NOMO-1 (cell line): ENCODE results near the gene C9orf153.
"Not testable (repeated sequence)": the region's sequence is repeated elsewhere in the genome, so short reads cannot be mapped to it uniquely, and the experiment has no call there.

Experiments used
- DNase-seq, 2 experiments: peaks; one replicate each; lab custom pipeline; 2025; ENCODE audit not compliant: unreplicated experiment in 2 of 2; lab: John Stamatoyannopoulos, UW

The C9orf153 gene

DNA sequence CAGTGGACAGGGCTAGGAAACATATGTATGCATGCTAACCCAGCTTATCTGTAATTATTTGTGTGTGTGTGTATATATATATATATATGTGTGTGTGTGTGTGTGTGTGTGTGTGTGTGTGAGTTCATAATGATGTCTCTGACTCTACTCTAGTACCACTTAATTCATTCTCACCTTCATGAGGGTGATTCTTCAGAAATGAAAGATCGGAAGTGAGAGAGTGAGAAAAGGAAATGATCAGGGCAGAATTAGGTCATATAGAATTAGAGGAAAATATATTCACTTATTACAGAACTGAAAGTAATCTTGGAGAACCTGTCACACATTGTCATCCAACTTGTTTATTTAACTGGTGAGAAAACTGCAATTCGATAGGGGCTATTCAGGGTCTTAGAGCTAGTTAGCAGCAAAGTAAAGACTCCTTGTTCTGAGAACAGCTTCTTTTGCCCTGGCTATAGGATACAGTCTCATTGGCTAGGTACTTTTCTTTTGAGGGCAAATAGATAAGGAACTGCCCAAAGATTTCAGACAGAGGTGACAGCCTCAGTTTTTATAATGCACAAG is 58.8 kb downstream of the C9orf153 start:
- DNase-seq: no peak

DNA sequence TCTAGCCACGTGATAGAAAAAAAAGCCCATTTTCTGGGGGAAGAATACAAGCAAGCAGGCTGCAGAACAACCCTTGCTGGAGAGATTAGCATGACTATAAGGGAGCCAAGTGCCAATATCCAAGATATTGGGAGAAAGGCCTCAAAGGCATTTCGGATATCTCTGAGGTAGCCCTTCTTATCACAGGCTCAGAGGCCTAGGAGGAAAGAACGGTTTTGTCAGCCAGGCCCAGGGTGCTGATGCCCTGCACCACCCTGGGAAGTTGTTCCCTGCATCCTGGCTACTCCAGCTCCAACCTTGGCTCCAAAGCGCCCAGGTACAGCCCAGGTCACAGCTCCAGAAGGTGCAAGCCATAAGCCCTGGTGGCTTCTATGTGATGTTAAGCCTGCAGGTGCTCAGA is 66.4 kb downstream of the C9orf153 start:
- no peak for DNase-seq

DNA sequence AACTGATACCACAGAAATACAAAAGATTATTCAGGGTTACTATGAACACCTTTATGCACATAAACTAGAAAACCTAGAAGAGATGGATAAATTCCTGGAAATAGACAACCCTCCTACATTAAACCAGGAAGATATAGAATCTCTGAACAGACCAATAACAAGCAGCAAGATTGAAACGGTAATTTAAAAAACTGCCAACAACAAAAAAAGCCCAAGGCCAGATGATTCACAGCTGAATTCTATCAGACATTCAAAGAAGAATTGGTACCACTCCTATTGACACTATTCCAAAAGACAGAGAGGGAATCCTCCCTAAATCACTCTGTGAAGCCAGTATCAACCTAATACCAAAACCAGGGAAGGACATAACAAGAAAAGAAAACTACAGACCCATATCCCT is 68.8 kb downstream of the C9orf153 start:
- not testable (repeated sequence) for DNase-seq

DNA sequence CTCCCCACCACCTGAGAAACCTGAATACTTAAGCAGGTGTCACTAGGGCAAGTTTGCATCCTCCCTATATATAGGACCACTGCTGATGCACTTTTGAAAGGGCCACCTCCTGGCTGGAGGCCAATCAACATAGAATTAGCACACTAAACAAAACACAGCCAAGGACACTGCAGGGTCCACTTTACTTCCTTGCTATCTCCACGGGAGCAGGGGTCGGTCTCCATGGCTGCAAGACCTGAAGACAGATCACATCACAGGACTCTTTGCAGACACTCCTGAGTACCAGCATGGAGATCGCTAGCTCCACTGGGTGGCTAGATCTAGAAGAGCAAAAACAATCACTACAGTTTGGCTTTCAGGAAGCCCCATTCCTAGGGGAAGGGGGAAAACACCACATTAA is 72.3 kb downstream of the C9orf153 start:
- no peak for DNase-seq

DNA sequence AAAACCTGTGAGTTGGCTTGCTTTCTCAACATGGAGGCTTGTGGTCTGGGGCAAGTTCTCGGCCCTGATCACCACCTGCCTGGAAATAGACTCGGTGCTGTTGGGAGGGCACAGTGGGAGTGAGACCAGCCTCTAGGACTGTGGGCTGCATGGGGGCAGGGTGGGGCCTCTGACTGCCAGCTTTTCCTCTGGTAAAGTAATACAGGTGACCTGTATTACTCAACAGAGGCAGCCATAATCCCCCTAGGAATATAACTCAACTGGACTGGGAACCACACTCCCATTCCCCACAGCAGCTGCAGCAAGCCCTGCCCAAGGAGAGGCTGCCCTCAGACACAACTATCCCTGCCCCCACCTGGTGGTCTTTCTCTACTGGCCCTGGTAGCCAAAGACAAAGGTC is 72.8 kb downstream of the C9orf153 start:
- no peak for DNase-seq

DNA sequence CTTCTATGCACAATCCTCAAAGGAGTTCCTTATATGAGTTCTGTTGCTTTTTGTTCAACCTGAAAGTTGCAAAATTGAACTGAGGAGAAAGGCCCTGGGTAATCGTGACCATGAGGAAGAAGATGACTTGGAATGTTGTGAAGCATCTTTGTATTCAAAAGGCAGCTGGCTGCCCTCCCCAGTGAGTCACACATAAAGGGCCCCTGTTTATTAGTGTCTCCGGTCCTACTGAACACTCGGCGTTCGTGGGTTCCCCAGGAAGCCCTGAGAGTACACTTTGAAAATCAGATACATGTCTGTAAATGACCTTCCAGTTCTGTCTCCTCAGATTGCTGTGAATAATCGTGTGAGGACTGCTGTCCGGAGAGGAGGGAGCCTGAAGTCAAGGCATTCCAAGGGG is 73.6 kb downstream of the C9orf153 start:
- DNase-seq: no peak

DNA sequence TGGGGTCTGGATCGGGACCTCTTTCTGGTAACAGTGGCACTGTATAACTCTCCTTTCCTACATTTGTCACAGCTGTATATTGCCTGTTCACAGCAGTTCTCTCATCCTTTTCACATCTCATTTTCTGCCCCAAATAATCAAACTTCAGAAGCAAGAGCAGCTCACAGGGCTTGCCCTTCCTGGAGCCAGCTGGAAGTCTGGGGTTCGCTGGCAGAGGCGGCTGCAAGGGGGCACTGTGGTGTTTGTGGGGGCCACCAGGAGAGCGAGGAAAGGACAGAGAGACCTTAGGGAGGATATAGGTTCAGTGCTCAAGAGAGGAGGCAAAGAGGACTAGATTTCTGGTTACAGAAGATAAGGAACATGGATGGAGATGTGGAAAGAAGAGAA is 75.3 kb downstream of the C9orf153 start:
- no peak for DNase-seq

DNA sequence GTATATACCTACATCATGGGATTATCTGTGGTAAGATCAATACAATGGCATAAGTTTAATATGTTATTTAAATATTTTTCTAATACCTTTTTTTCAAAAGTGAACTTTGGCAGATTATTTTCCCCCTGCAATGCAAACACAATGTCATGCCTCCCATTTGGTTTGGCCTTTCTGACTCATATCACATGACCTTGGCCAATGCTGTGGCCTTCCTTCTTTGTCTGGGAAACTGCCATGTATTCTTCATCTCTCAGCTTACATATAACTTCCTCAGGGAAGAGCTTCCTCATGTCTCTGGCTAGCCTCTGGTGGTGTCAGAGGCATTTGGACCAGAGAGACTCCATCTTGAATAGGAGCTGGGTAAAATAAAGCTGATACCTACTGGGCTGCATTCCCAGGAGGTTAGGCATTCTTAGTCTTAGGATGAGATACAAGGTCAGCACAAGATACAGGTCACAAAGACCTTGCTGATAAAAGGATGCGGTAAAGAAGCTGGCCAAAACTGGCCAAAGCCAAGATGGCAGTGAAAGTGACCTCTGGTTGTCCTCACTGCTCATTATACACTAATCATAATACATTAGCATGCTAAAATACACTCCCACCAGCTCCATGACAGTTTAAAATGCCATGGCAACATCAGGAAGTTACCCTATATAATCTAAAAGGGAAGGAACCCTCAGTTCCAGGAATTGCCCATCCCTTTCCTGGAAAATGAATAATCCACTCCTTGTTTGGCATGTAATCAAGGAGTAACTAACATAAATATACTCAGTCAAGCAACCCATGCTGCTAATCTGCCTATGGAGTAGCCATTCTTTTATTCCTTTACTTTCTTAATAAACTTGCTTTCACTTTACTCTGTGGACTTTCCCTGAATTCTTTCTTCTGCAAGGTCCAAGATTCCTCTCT is 76.0 kb downstream of the C9orf153 start:
- no peak for DNase-seq

DNA sequence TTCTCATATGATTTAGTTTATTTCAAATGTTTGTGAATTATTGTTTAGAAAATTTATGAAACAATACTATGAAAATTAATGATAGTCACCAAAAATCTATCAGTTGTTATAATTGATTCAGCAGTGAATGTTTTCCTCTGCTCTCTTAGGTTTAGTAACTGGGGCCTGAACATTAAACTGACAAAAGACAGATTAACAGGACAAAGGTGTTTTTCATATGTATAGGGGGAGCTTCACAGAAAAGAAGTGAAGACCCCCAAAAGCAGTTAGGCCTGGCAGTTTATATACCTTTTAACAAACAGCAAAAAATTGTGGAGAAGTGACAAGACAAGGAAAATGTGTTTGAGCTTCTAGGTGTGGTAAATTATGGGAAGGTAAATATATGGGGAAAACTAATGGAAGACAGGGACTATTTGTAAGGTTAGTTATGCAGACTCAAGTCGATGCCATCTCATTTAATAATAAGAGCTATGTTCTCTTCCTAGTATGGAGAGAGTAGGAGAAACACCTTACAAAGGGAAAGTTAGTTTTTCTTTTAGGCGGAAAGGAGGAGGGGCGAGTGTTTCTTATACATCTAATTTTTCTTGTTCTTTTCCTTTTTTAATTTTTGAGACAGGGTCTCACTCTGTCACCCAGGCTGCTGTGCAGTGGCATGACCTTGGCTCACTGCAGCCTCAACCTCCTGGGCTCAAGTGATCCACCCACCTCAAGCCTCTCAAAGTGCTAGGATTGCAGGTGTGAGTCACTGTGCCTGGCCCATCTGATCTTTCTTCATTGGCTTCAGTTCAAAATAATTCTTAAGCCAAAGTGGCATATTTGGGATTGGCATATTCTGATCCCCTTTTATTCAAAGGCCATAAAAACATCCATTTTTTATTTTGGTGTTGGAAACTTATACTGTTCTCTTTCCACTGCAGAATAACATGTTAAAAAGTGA is 77.8 kb downstream of the C9orf153 start:
- no peak for DNase-seq

DNA sequence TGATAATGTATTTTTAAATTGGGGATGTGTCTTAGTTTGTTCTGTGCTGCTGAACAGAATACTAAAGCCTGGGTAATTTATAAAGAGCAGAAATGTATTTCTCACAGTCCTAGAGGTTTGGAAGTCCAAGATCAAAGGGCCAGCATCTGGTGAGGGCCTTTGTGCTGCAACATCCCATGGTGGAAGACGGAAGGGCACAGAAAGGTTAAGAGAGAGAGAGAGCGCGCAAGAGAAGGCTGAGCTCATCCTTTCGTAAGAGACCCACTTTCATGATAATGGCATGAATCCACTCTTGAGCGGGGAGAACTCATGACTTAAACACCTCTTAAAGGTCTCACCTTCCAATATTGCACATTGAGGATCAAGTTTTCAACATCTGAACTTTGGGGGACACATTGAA is 81.0 kb downstream of the C9orf153 start:
- DNase-seq: no peak

DNA sequence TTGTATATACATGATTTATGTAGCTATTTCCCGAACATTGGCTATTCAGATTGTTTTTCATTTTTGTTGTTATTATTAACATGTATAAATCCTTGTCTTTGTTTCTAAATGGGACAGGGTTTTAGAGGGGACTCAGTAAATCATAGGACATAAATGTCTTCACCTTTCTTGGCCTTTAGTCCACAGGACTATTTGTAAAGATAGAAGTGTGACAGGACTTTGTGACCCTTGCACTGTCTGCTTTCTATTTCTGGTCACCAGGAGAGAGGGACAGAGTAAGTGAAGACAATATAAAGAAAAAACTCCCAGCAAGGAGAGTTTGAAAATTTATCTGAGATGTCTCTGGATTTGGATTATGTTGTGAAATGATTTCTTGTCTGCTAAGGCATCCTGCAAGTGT is 81.5 kb downstream of the C9orf153 start:
- DNase-seq: no peak

DNA sequence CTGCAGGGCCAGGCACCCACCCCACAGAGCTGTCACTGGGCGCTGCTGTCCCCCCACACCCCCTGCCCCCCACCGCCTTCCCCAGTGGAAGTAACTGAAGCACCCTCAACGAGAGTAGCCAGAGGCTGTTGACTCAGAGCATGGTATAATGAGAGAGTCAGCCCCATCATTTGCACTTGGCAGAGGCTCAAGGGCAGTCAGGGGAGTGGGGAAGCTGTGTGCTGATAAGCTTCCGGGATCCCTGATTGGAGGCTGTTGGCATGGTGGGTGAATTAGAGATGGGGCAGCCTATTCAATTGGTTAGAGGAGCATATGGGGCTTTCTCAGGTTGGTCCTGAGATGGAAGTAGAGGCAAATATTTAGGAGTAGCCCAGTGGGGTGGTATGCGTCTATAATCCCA is 83.0 kb downstream of the C9orf153 start:
- no peak for DNase-seq

DNA sequence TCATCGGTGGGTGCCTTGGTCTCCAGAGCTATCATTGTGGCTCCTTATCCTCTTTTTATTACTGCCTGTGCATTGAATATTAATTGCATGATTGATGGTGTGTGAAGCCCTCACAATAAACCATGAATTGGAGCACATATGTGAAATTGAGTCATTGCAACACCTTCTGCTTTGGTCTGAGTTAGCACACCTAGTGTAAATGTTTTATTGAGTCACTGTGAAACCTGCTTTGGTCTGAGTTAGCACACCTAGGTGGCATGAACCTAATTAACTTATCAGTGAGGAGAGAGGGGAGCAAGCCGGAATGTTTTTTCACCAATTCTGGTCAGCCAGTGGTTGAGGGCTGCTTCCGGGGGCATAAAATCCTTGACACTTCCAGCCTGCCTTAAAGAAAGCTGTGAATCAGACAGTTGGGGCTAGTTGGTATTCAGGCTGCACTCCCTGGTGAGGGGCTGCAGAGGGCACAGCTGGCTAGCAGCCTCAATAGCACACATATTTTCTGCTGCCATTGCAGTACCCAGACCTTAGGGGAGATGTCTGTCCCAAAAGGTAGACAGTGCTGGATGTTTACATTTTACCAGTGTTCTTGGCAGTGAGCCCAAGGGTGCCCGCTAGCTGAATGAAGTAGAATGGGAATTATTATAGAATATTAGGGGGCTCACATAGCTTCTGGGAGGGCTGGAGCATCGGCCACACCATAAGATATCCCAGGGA is 83.6 kb downstream of the C9orf153 start:
- no peak for DNase-seq

DNA sequence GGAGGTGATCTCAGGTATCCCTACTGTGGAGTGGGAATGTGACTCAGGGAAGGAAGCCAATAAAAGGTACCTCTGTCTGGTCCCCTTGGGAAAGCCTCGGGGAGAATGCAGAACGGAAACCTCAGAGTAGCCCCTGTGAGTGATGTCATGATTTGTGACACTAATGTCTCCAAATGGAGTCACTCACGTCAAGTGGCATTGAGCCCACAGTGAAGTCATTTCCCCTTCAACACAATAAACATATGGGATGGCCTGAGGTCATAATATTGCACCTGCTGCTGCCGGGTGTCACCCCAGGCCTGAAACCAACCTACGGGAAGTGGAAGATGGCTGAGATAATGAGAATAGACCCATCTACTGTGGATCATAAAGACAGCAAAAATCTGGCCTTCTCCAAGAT is 84.2 kb downstream of the C9orf153 start:
- DNase-seq: no peak
